H1 (cell line): ENCODE measurements around the gene PFKFB3. TPM values are rescaled to one million over a fixed set of nuclear protein-coding genes. Genes with fewer than 3 reads are reported as not detected.

Experiments used
- ATF2 ChIP-seq: IDR thresholded peaks from 2 replicates; pipeline ENCODE4 v1.6.1; 2012; ENCODE audit warnings: low read length, inconsistent platforms
- CBX8 ChIP-seq: fragments of 300-800, 300-1000 bp; sonication (generic); IDR thresholded peaks from 2 replicates; pipeline ENCODE4 v1.7.1; 2016; ENCODE audit warnings: low read depth, low read length, borderline replicate concordance
- CHD2 ChIP-seq: IDR thresholded peaks from 2 replicates; pipeline ENCODE4 v1.6.1; 2012; ENCODE audit warnings: low read length, improper control_type of control experiment
- EGR1 ChIP-seq: IDR thresholded peaks from 2 replicates; pipeline ENCODE4 v1.6.1; 2011; ENCODE audit warnings: low read depth, low read length, borderline replicate concordance
- HDAC2 ChIP-seq, 2 experiments: fragments of 300-600 bp in 1 of 2; sonication (generic) in 1 of 2; IDR thresholded peaks; 2 replicates each; pipeline ENCODE4 v1.6.1; 2011 to 2012; ENCODE audit warnings: low read depth in 2 of 2, low read length in 2 of 2, mild to moderate bottlenecking in 2 of 2, moderate library complexity in 2 of 2, borderline replicate concordance in 1 of 2, inconsistent platforms in 1 of 2
- JUND ChIP-seq: IDR thresholded peaks from 2 replicates; pipeline ENCODE4 v1.6.1; 2011; ENCODE audit warnings: mild to moderate bottlenecking, improper control_type of control experiment, low read length
- PHF8 ChIP-seq: fragments of 200-600 bp; sonication (generic); conservative IDR thresholded peaks from 2 replicates; pipeline ENCODE4 v1.7.1; 2012; ENCODE audit warnings: low read depth, mild to moderate bottlenecking, inconsistent platforms, low read length, moderate library complexity
- SIRT6 ChIP-seq: IDR thresholded peaks from one replicate; pipeline ENCODE4 v1.7.1; 2012; ENCODE audit warnings: low read length, inconsistent platforms
- SIX5 ChIP-seq: IDR thresholded peaks from 2 replicates; pipeline ENCODE4 v1.6.1; 2011; ENCODE audit warnings: mild to moderate bottlenecking, low read depth, low read length
- SUZ12 ChIP-seq: fragments of 200-600 bp; sonication (generic); IDR thresholded peaks from 2 replicates; pipeline ENCODE4 v1.6.1; 2012; ENCODE audit warnings: mild to moderate bottlenecking, inconsistent platforms, low read length, moderate library complexity, mixed read lengths
- polyA plus RNA-seq, 7 experiments: library from polyadenylated mRNA; depleted of rRNA in 3 of 7; stranded (reverse) in 5 of 7; unstranded in 2 of 7; fragments of >200 nt in 5 of 7; fragments of 200-250 nt in 2 of 7; gene quantifications; 1 replicate in 5 of 7; 2 replicates in 1 of 7; 4 replicates in 1 of 7; pipeline versions ENCODE4 v1.2.1 to v1.2.3, GENCODE V29; 2011 to 2013; ENCODE audit warnings: missing spikeins in 2 of 7, mixed read lengths in 2 of 7
- total RNA-seq: library from RNA; stranded (reverse); fragmentation: NEBNext Ultra II Directional; extraction: Animal tissue kit (Norgen Biotek cat#: 25700); gene quantifications from 2 replicates; pipeline ENCODE4 v1.2.1, GENCODE V29; 2021
- TF ChIP-seq, protein P1 (sequence below): fragments of 300-600 bp; sonication (generic); IDR thresholded peaks from 2 replicates; pipeline ENCODE4 v1.7.1; 2012; ENCODE audit warnings: low read length, moderate library complexity, mild to moderate bottlenecking, inconsistent platforms; ENCODE audit not compliant: insufficient replicate concordance

The PFKFB3 gene
- total and polyA plus RNA-seq, 2 of the 8 experiments (the other 6 are each of a cell fraction or from before 2014, with no cell fraction given) = 15.6 to 32.0 TPM

DNA sequence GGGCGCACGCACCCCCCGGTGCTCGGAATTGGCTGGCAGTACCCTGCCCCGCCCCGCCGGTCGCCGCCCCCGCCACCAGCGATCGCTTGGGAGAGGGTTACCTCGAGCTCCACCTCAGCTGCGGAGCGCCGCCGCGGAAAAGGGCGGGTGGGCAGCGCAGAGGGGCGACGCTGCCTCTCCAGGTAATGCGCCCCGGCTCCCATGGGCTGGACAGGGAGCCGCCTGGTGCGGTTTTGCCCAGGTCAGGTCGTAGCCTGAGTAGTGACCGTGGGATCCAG is 1.3 kb downstream of the PFKFB3 start (continued):
- no peak for TF ChIP-seq SIRT6
- TF ChIP-seq SUZ12 = no peak
- TF ChIP-seq HDAC2 (IDR thresholded peaks at IDR 0.05; ENCODE audit: borderline replicate concordance in 1 of 2, low read depth in 2 of 2, low read length in 2 of 2) = 0 out of 4 replicates have a peak, but pooled peaks of 1 of the 2 experiments have one; percentile 34
- no peak for TF ChIP-seq SIX5
- TF ChIP-seq CHD2 = no peak
- TF ChIP-seq, protein P1, sequence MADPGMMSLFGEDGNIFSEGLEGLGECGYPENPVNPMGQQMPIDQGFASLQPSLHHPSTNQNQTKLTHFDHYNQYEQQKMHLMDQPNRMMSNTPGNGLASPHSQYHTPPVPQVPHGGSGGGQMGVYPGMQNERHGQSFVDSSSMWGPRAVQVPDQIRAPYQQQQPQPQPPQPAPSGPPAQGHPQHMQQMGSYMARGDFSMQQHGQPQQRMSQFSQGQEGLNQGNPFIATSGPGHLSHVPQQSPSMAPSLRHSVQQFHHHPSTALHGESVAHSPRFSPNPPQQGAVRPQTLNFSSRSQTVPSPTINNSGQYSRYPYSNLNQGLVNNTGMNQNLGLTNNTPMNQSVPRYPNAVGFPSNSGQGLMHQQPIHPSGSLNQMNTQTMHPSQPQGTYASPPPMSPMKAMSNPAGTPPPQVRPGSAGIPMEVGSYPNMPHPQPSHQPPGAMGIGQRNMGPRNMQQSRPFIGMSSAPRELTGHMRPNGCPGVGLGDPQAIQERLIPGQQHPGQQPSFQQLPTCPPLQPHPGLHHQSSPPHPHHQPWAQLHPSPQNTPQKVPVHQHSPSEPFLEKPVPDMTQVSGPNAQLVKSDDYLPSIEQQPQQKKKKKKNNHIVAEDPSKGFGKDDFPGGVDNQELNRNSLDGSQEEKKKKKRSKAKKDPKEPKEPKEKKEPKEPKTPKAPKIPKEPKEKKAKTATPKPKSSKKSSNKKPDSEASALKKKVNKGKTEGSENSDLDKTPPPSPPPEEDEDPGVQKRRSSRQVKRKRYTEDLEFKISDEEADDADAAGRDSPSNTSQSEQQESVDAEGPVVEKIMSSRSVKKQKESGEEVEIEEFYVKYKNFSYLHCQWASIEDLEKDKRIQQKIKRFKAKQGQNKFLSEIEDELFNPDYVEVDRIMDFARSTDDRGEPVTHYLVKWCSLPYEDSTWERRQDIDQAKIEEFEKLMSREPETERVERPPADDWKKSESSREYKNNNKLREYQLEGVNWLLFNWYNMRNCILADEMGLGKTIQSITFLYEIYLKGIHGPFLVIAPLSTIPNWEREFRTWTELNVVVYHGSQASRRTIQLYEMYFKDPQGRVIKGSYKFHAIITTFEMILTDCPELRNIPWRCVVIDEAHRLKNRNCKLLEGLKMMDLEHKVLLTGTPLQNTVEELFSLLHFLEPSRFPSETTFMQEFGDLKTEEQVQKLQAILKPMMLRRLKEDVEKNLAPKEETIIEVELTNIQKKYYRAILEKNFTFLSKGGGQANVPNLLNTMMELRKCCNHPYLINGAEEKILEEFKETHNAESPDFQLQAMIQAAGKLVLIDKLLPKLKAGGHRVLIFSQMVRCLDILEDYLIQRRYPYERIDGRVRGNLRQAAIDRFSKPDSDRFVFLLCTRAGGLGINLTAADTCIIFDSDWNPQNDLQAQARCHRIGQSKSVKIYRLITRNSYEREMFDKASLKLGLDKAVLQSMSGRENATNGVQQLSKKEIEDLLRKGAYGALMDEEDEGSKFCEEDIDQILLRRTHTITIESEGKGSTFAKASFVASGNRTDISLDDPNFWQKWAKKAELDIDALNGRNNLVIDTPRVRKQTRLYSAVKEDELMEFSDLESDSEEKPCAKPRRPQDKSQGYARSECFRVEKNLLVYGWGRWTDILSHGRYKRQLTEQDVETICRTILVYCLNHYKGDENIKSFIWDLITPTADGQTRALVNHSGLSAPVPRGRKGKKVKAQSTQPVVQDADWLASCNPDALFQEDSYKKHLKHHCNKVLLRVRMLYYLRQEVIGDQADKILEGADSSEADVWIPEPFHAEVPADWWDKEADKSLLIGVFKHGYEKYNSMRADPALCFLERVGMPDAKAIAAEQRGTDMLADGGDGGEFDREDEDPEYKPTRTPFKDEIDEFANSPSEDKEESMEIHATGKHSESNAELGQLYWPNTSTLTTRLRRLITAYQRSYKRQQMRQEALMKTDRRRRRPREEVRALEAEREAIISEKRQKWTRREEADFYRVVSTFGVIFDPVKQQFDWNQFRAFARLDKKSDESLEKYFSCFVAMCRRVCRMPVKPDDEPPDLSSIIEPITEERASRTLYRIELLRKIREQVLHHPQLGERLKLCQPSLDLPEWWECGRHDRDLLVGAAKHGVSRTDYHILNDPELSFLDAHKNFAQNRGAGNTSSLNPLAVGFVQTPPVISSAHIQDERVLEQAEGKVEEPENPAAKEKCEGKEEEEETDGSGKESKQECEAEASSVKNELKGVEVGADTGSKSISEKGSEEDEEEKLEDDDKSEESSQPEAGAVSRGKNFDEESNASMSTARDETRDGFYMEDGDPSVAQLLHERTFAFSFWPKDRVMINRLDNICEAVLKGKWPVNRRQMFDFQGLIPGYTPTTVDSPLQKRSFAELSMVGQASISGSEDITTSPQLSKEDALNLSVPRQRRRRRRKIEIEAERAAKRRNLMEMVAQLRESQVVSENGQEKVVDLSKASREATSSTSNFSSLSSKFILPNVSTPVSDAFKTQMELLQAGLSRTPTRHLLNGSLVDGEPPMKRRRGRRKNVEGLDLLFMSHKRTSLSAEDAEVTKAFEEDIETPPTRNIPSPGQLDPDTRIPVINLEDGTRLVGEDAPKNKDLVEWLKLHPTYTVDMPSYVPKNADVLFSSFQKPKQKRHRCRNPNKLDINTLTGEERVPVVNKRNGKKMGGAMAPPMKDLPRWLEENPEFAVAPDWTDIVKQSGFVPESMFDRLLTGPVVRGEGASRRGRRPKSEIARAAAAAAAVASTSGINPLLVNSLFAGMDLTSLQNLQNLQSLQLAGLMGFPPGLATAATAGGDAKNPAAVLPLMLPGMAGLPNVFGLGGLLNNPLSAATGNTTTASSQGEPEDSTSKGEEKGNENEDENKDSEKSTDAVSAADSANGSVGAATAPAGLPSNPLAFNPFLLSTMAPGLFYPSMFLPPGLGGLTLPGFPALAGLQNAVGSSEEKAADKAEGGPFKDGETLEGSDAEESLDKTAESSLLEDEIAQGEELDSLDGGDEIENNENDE = no peak
- no peak for TF ChIP-seq ATF2
- TF ChIP-seq PHF8 = no peak
- TF ChIP-seq EGR1 = no peak
- TF ChIP-seq JUND = no peak
- no peak for TF ChIP-seq CBX8
